BJ (cell line): ENCODE results near the gene ST13. TPM values are rescaled to one million over a fixed set of nuclear protein-coding genes. Genes with fewer than 3 reads are reported as not detected.
A peak's percentile ranks its signal among the peaks of the same experiment; 100 is the strongest.

Experiments
- CTCF ChIA-PET: fragments of 350-600 bp; formaldehyde crosslinking; extraction: SDS; loops from one replicate; lab custom pipeline; 2021; ENCODE audit warnings: antibody characterized with exemption, inconsistent platforms; lab: Yijun Ruan, JAX
- POLR2A ChIA-PET: fragments of 300-600 bp; sonication (Branson Sonifier 250); formaldehyde crosslinking; extraction: SDS; loops from one replicate; lab custom pipeline; 2021; ENCODE audit warnings: antibody characterized with exemption; lab: Charles Lee
- DNase-seq: peaks from one replicate; pipeline ENCODE4 v3.0.0-alpha.2; 2011; ENCODE audit warnings: low read depth
- H3K27me3 ChIP-seq: 2 replicates; pipeline ENCODE4 v1.6.0; 2011; ENCODE audit warnings: low read length; ENCODE audit not compliant: control insufficient read depth, insufficient read depth
- H3K36me3 ChIP-seq: 2 replicates; pipeline ENCODE4 v1.5.1; 2011; ENCODE audit warnings: low read length; ENCODE audit not compliant: control insufficient read depth, insufficient read depth
- H3K4me3 ChIP-seq: 2 replicates; pipeline ENCODE4 v1.5.1; 2011; ENCODE audit warnings: low read depth, mild to moderate bottlenecking, control low read depth, low read length
- CTCF ChIP-seq: IDR thresholded peaks from 2 replicates; pipeline ENCODE4 v1.5.1; 2011; ENCODE audit warnings: low read depth, mild to moderate bottlenecking, control low read depth, inconsistent platforms, low read length, moderate library complexity; ENCODE audit not compliant: insufficient read depth
- polyA minus RNA-seq: library from RNA; depleted of rRNA, polyadenylated mRNA; stranded (reverse); fragments of >200 nt; gene quantifications from 2 replicates; pipeline ENCODE4 v1.2.3, GENCODE V29; 2011; rRNA and poly(A)+ RNA removed
- polyA plus RNA-seq: library from polyadenylated mRNA; depleted of rRNA; stranded (reverse); fragments of >200 nt; gene quantifications from 2 replicates; pipeline ENCODE4 v1.2.3, GENCODE V29; 2011; rRNA removed

The ST13 gene
- 90.7 and 145 TPM in 2 replicates for polyA plus RNA-seq
- polyA minus RNA-seq: 35.7 and 45.2 TPM in 2 replicates

GRCh38 chr22:40856513-40857308 is at the start of gene ST13, which contains the start of gene XPNPEP3:
Gene ST13, minus strand, starts transcription at chr22:40856639. Its CDS starts 99 bp downstream, at chr22:40856540.
Gene XPNPEP3, plus strand, starts transcription at chr22:40857148. Its CDS starts 34 bp downstream, at chr22:40857182.
- POLR2A ChIA-PET: interaction anchor here (0.6 kb wide), 1 partner anchor 253 kb away, joined by 4 read pairs; no protein-coding TSS in a partner anchor
- H3K27me3 ChIP-seq: no peaks in the 10 kb centered on the region
- no peaks in the 10 kb centered on the region for H3K36me3 ChIP-seq
- H3K4me3 ChIP-seq: peak within 1 kb of the TSS; percentile 99
- CTCF ChIA-PET: interaction anchor here (1.5 to 1.8 kb wide), 3 partner anchors 10 to 174 kb away, joined by 4 to 10 read pairs (median 4); no protein-coding TSS in a partner anchor
- TF ChIP-seq CTCF: 0 out of 2 replicates have a peak, but pooled peaks have one; percentile 20
- DNase-seq: peak; percentile 81

GRCh38 chr22:40904101-40904500 is 47.7 kb upstream of the ST13 start:
- Histone ChIP-seq H3K4me3 (no peak overlapping the region), H3K36me3 (peaks cover 3% of the 10 kb centered on the region; the same call in 1 of the 2 replicates), H3K27me3 (no peaks in the 10 kb centered on the region)
- TF ChIP-seq CTCF: no peak
- ChIA-PET CTCF (interaction anchor here (0.6 kb wide), 1 partner anchor 21 kb away, joined by 3 read pairs; no protein-coding TSS in a partner anchor), POLR2A (no interaction called here)
- no peak for DNase-seq

- POLR2A ChIA-PET: no interaction called here
- Histone ChIP-seq H3K36me3 (no peaks in the 10 kb centered on the region; the same call in 1 of the 2 replicates), H3K27me3 (no peaks in the 10 kb centered on the region), H3K4me3 (no peak overlapping the region)
- DNase-seq: peak; percentile 9
- peak; percentile 67 for TF ChIP-seq CTCF
- CTCF ChIA-PET: interaction anchor here (0.5 to 2.2 kb wide), 21 partner anchors 9 to 552 kb away, joined by 3 to 10 read pairs (median 4); partner anchors contain the start of gene DNAJB7
Observed at GRCh38 chr22:40898850-40899357, 42.5 kb upstream of the ST13 start.

- no peak for DNase-seq
- TF ChIP-seq CTCF: no peak
- no peaks in the 10 kb centered on the region for H3K27me3 ChIP-seq
- no peak overlapping the region for H3K4me3 ChIP-seq
- ChIA-PET CTCF (interaction anchor here (1.1 kb wide), 1 partner anchor 20 kb away, joined by 6 read pairs; no protein-coding TSS in a partner anchor), POLR2A (no interaction called here)
- no peaks in the 10 kb centered on the region; the same call in 1 of the 2 replicates for H3K36me3 ChIP-seq
Observed at GRCh38 chr22:40894417-40894816, 38.0 kb upstream of the ST13 start.

GRCh38 chr22:40890881-40891280 is 34.4 kb upstream of the ST13 start:
- ChIA-PET POLR2A (no interaction called here), CTCF (interaction anchor here (0.6 to 0.9 kb wide), 2 partner anchors 8 to 26 kb away, joined by 3 to 4 read pairs; no protein-coding TSS in a partner anchor)
- H3K4me3 ChIP-seq: no peak overlapping the region
- no peak for DNase-seq
- peaks cover 4% of the 10 kb centered on the region for H3K36me3 ChIP-seq
- H3K27me3 ChIP-seq: no peaks in the 10 kb centered on the region
- no peak for TF ChIP-seq CTCF
